KMS-11 (cell line): ENCODE measurements around the gene STARD13.

Experiments used
- H2AFZ ChIP-seq: fragments of 200-600 bp; sonication (generic); 2 replicates; pipeline ENCODE4 v1.6.1; 2016; ENCODE audit warnings: antibody characterized with exemption, mixed run types, low read depth
- H3K27ac ChIP-seq: fragments of 200-600 bp; sonication (generic); 2 replicates; pipeline ENCODE4 v1.6.1; 2016; ENCODE audit warnings: mild to moderate bottlenecking, mixed run types
- H3K27me3 ChIP-seq: fragments of 200-600 bp; sonication (generic); 2 replicates; pipeline ENCODE4 v1.6.1; 2017; ENCODE audit warnings: mild to moderate bottlenecking, low read depth, mixed run types, moderate library complexity; ENCODE audit not compliant: insufficient read depth
- H3K36me3 ChIP-seq: fragments of 200-600 bp; sonication (generic); 2 replicates; pipeline ENCODE4 v1.6.1; 2017; ENCODE audit warnings: mild to moderate bottlenecking, mixed run types; ENCODE audit not compliant: insufficient read depth
- H3K4me1 ChIP-seq: fragments of 200-600 bp; sonication (generic); 2 replicates; pipeline ENCODE4 v1.6.1; 2016; ENCODE audit warnings: mild to moderate bottlenecking, low read depth, mixed run types; ENCODE audit not compliant: poor library complexity, severe bottlenecking
- H3K4me2 ChIP-seq: fragments of 200-600 bp; sonication (generic); 2 replicates; pipeline ENCODE4 v1.7.0; 2016; ENCODE audit warnings: mild to moderate bottlenecking, mixed run types
- H3K4me3 ChIP-seq: fragments of 200-600 bp; sonication (generic); IDR thresholded peaks from 2 replicates; pipeline ENCODE4 v1.6.1; 2017; ENCODE audit warnings: low read depth, low read length, mixed read lengths; ENCODE audit not compliant: insufficient read depth
- H3K79me2 ChIP-seq: fragments of 200-600 bp; sonication (generic); 2 replicates; pipeline ENCODE4 v1.6.1; 2016; ENCODE audit warnings: low read depth, mixed run types; ENCODE audit not compliant: insufficient read depth
- H3K9ac ChIP-seq: fragments of 200-600 bp; sonication (generic); 2 replicates; pipeline ENCODE4 v1.6.1; 2016; ENCODE audit warnings: mild to moderate bottlenecking, mixed run types
- H4K20me1 ChIP-seq: fragments of 200-600 bp; sonication (generic); 2 replicates; pipeline ENCODE4 v1.6.1; 2016; ENCODE audit warnings: mild to moderate bottlenecking, mixed run types; ENCODE audit not compliant: insufficient read depth
- CTCF ChIP-seq: fragments of 200-600 bp; sonication (generic); conservative IDR thresholded peaks from 2 replicates; pipeline ENCODE4 v1.6.1; 2017; ENCODE audit warnings: low read depth, mild to moderate bottlenecking, antibody characterized with exemption, low read length, moderate library complexity, mixed read lengths

The STARD13 gene

GRCh38 chr13:33158271-33158670 lies 127.3 kb downstream of the STARD13 start:
- H3K4me3 ChIP-seq: no peak overlapping the region
- TF ChIP-seq CTCF: no peak
- H3K27me3 ChIP-seq: no peaks in the 10 kb centered on the region
- H3K36me3 ChIP-seq: no peaks in the 10 kb centered on the region
- H3K4me2 ChIP-seq: no peak overlapping the region
- H3K4me1 ChIP-seq: peaks cover 8% of the 10 kb centered on the region
- no peak overlapping the region for H3K9ac ChIP-seq
- H4K20me1 ChIP-seq: no peaks in the 10 kb centered on the region
- H2AFZ ChIP-seq: no peak overlapping the region
- H3K79me2 ChIP-seq: no peaks in the 10 kb centered on the region
- H3K27ac ChIP-seq: no peak overlapping the region

- TF ChIP-seq CTCF: no peak
- H3K9ac ChIP-seq: no peak overlapping the region
Observed at GRCh38 chr13:33154911-33155310, 130.6 kb downstream of the STARD13 start.

GRCh38 chr13:33153421-33154404 lies 131.8 kb downstream of the STARD13 start:
- no peak for TF ChIP-seq CTCF
- no peak overlapping the region for H3K4me2 ChIP-seq
- H3K4me1 ChIP-seq: peaks cover 12% of the 10 kb centered on the region
- no peaks in the 10 kb centered on the region for H4K20me1 ChIP-seq
- no peaks in the 10 kb centered on the region for H3K36me3 ChIP-seq
- no peak overlapping the region for H3K27ac ChIP-seq
- no peak overlapping the region for H3K9ac ChIP-seq
- H3K4me3 ChIP-seq: no peak overlapping the region
- no peak overlapping the region for H2AFZ ChIP-seq
- no peaks in the 10 kb centered on the region for H3K79me2 ChIP-seq
- no peaks in the 10 kb centered on the region for H3K27me3 ChIP-seq

More at GRCh38 chr13:33154911-33155310, 130.6 kb downstream of the STARD13 start:
- Histone ChIP-seq H3K27ac (no peak overlapping the region), H3K4me3 (no peak overlapping the region), H3K36me3 (no peaks in the 10 kb centered on the region), H3K27me3 (no peaks in the 10 kb centered on the region), H2AFZ (no peak overlapping the region), H3K4me1 (peaks cover 8% of the 10 kb centered on the region), H4K20me1 (no peaks in the 10 kb centered on the region), H3K79me2 (no peaks in the 10 kb centered on the region), H3K4me2 (no peak overlapping the region)

- no peak for TF ChIP-seq CTCF
- H3K4me1 ChIP-seq: peaks cover 19% of the 10 kb centered on the region
- H4K20me1 ChIP-seq: no peaks in the 10 kb centered on the region
- no peaks in the 10 kb centered on the region for H3K36me3 ChIP-seq
- H3K27me3 ChIP-seq: no peaks in the 10 kb centered on the region
- H2AFZ ChIP-seq: no peak overlapping the region
- no peak overlapping the region for H3K9ac ChIP-seq
- no peak overlapping the region for H3K4me3 ChIP-seq
- no peak overlapping the region for H3K27ac ChIP-seq
- no peak overlapping the region for H3K4me2 ChIP-seq
- H3K79me2 ChIP-seq: no peaks in the 10 kb centered on the region
Observed at GRCh38 chr13:33152389-33152788, 133.2 kb downstream of the STARD13 start.
